ENCODE results near the gene SMURF2. TPM values are rescaled to one million over a fixed set of nuclear protein-coding genes. Genes with fewer than 3 reads are reported as not detected.
"Not testable (repeated sequence)": the region's sequence is repeated elsewhere in the genome, so short reads cannot be mapped to it uniquely, and the experiment has no call there.

Gene SMURF2
- total RNA-seq, 1 donor from 2014 or later = 24.6 TPM

DNA sequence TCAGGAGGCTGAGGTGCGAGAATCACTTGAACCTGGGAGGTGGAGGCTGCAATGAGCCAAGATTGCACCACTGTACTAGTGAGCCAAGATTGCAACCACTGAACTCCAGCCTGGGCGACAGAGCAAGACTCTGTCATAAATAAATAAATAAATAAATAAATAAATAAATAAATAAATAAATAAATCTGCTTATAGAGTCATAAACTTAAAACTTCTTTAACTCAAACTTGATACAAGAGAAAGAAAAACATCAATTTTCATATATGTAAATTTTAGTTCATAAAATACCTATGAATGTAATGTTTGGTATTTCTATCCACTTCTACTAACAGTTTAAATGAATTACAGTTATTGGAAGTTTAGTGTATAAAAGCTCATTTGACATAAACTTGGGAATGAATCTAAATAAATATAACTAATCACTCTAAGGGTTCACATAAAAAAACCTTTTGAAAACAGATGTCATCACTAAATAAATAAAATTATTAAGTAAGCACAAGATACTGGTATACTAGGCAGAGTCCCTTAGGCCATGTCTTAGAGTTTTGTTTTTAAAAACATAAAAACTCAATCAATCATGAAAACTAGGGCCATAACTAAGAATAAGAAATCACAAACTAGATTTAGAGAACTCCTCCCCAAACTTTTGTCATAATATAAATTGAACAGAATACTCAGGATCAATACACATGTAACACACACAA, 54.1 kb downstream of the SMURF2 start:
- peaks cover 10% of the 10 kb centered on the region for H3K9me3 Mint-ChIP-seq

DNA sequence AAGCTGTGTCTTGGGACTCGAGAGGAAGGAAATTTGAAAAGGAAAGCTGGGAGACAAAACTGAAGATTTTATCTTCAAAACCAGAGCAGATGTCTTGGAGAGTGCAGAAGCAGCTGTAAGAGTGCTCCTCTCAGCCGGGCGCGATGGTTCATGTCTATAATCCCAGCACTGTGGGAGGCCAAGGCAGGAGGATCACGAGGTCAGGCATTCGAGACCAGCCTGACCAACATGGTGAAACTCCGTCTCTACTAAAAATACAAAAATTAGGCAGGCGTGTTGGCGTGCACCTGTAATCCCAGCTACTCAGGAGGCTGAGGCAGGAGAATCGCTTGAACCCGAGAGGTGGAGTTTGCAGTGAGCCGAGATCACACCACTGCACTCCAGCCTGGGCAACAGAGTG, 57.6 kb downstream of the SMURF2 start:
- peaks cover 22% of the 10 kb centered on the region for H3K4me1 Mint-ChIP-seq
- H3K9me3 Mint-ChIP-seq; H3K9me3 ChIP-seq (ENCODE audit: low read depth); H3K27me3 ChIP-seq; H3K36me3 ChIP-seq; DNase-seq (ENCODE audit: low spot score); H4K20me1 ChIP-seq (ENCODE audit: low read depth); H3K27ac ChIP-seq; H3K4me3 Mint-ChIP-seq; H3K4me1 ChIP-seq; H3K27me3 Mint-ChIP-seq (ENCODE audit: insufficient read depth, low read depth); H3K4me2 ChIP-seq; H2AFZ ChIP-seq (replicated peaks); H3K27ac Mint-ChIP-seq; H3F3A ChIP-seq (ENCODE audit: low read depth); H3K4me3 ChIP-seq; H3K36me3 Mint-ChIP-seq; H3K9ac ChIP-seq: not testable (repeated sequence)
- H3K79me2 ChIP-seq (ENCODE audit: low read depth) = peaks cover 32% of the 10 kb centered on the region

More for the DNA sequence above, 54.1 kb downstream of the SMURF2 start:
- H3K9me3 ChIP-seq (ENCODE audit: low read depth) = no peaks in the 10 kb centered on the region
- no peaks in the 10 kb centered on the region for H3F3A ChIP-seq (ENCODE audit: low read depth)
- no peak overlapping the region for H2AFZ ChIP-seq (replicated peaks)
- no peak overlapping the region for H3K27ac ChIP-seq
- H3K9ac ChIP-seq = no peak overlapping the region
- Mint-ChIP-seq H3K4me1 (peaks cover 11% of the 10 kb centered on the region), H3K36me3 (no peaks in the 10 kb centered on the region), H3K4me3 (no peak overlapping the region), H3K27ac (no peak overlapping the region), H3K27me3 (ENCODE audit: insufficient read depth, low read depth) (no peaks in the 10 kb centered on the region)
- no peak overlapping the region for H3K4me3 ChIP-seq
- H3K4me2 ChIP-seq = no peak overlapping the region
- H4K20me1 ChIP-seq (ENCODE audit: low read depth) = peaks cover 7% of the 10 kb centered on the region
- DNase-seq (ENCODE audit: low spot score) = no peak
- no peaks in the 10 kb centered on the region for H3K36me3 ChIP-seq
- peaks cover 8% of the 10 kb centered on the region for H3K4me1 ChIP-seq
- TF ChIP-seq EZH2phosphoT487 (IDR thresholded peaks at IDR 0.05) = no peak
- TF ChIP-seq CTCF (IDR thresholded peaks at IDR 0.05) = no peak
- no peak for TF ChIP-seq EZH2 (IDR thresholded peaks at IDR 0.05)
- H3K27me3 ChIP-seq = no peaks in the 10 kb centered on the region
- H3K79me2 ChIP-seq (ENCODE audit: low read depth) = peaks cover 32% of the 10 kb centered on the region

GRCh38 chr17:64603987-64604386, 58.1 kb downstream of the SMURF2 start:
- Histone ChIP-seq H3K79me2 (ENCODE audit: low read depth) (peaks cover 32% of the 10 kb centered on the region), H3K27ac (no peak overlapping the region), H3K4me1 (no peaks in the 10 kb centered on the region), H3K4me3 (no peak overlapping the region), H3K27me3 (no peaks in the 10 kb centered on the region), H3F3A (ENCODE audit: low read depth) (no peaks in the 10 kb centered on the region), H3K9ac (no peak overlapping the region), H3K36me3 (no peaks in the 10 kb centered on the region), H3K9me3 (ENCODE audit: low read depth) (no peaks in the 10 kb centered on the region), H4K20me1 (ENCODE audit: low read depth) (no peaks in the 10 kb centered on the region), H3K4me2 (no peak overlapping the region), H2AFZ (replicated peaks) (no peak overlapping the region)
- H3K27ac Mint-ChIP-seq = no peak overlapping the region
- TF ChIP-seq EZH2 (IDR thresholded peaks at IDR 0.05) (no peak), CTCF (IDR thresholded peaks at IDR 0.05) (no peak), EZH2phosphoT487 (IDR thresholded peaks at IDR 0.05) (no peak)
- H3K9me3 Mint-ChIP-seq = peaks cover 3% of the 10 kb centered on the region
- H3K36me3 Mint-ChIP-seq = no peaks in the 10 kb centered on the region
- H3K27me3 Mint-ChIP-seq (ENCODE audit: insufficient read depth, low read depth) = no peaks in the 10 kb centered on the region
- no peak for DNase-seq (ENCODE audit: low spot score)
- no peak overlapping the region for H3K4me3 Mint-ChIP-seq
- H3K4me1 Mint-ChIP-seq = peaks cover 26% of the 10 kb centered on the region

GRCh38 chr17:64599827-64600226, 62.3 kb downstream of the SMURF2 start:
- Histone ChIP-seq H2AFZ (replicated peaks) (no peak overlapping the region), H3K79me2 (ENCODE audit: low read depth) (peaks cover 8% of the 10 kb centered on the region), H3K27me3 (no peaks in the 10 kb centered on the region), H3K4me1 (no peaks in the 10 kb centered on the region), H3K36me3 (no peaks in the 10 kb centered on the region), H3K4me2 (no peak overlapping the region), H3K9me3 (ENCODE audit: low read depth) (no peaks in the 10 kb centered on the region), H4K20me1 (ENCODE audit: low read depth) (no peaks in the 10 kb centered on the region), H3F3A (ENCODE audit: low read depth) (no peaks in the 10 kb centered on the region), H3K9ac (no peak overlapping the region), H3K4me3 (no peak overlapping the region), H3K27ac (no peak overlapping the region)
- TF ChIP-seq CTCF (IDR thresholded peaks at IDR 0.05) (no peak), EZH2 (IDR thresholded peaks at IDR 0.05) (no peak), EZH2phosphoT487 (IDR thresholded peaks at IDR 0.05) (no peak)
- H3K4me3 Mint-ChIP-seq = no peak overlapping the region
- peaks cover 25% of the 10 kb centered on the region for H3K4me1 Mint-ChIP-seq
- no peak overlapping the region for H3K27ac Mint-ChIP-seq
- H3K36me3 Mint-ChIP-seq = peaks cover 5% of the 10 kb centered on the region
- H3K9me3 Mint-ChIP-seq = no peaks in the 10 kb centered on the region
- H3K27me3 Mint-ChIP-seq (ENCODE audit: insufficient read depth, low read depth) = no peaks in the 10 kb centered on the region
- DNase-seq (ENCODE audit: low spot score) = no peak

All from neural progenitor cell (in vitro differentiated cells).